NT2/D1 (cell line): ENCODE results near the gene GCN1.
A peak's percentile ranks its signal among the peaks of the same experiment; 100 is the strongest.
"Not testable (repeated sequence)": the region's sequence is repeated elsewhere in the genome, so short reads cannot be mapped to it uniquely, and the experiment has no call there.

ENCODE experiments used
- DNase-seq: peaks from one replicate; pipeline ENCODE4 v3.0.0-alpha.2; 2011; ENCODE audit warnings: low read depth, low spot score
- H3K27me3 ChIP-seq: 2 replicates; pipeline ENCODE4 v1.6.0; 2011; ENCODE audit warnings: mild to moderate bottlenecking; ENCODE audit not compliant: insufficient read length, insufficient read depth
- H3K36me3 ChIP-seq: 2 replicates; pipeline ENCODE4 v1.6.1; 2011; ENCODE audit warnings: mild to moderate bottlenecking, low read length, mixed read lengths; ENCODE audit not compliant: insufficient read depth, insufficient read length
- H3K4me1 ChIP-seq: 2 replicates; pipeline ENCODE4 v1.5.1; 2011; ENCODE audit not compliant: insufficient read depth, insufficient read length
- H3K4me3 ChIP-seq: 2 replicates; pipeline ENCODE4 v1.5.1; 2011; ENCODE audit warnings: low read depth; ENCODE audit not compliant: insufficient read length
- H3K9ac ChIP-seq: 2 replicates; pipeline ENCODE4 v1.6.0; 2011; ENCODE audit warnings: low read depth; ENCODE audit not compliant: insufficient read length
- H3K9me3 ChIP-seq: 2 replicates; pipeline ENCODE4 v1.5.1; 2011; ENCODE audit warnings: mild to moderate bottlenecking, low read length; ENCODE audit not compliant: insufficient read depth
- SUZ12 ChIP-seq: IDR thresholded peaks from 2 replicates; pipeline ENCODE4 v1.6.1; 2011; ENCODE audit not compliant: insufficient read length, insufficient read depth; ENCODE audit errors: extremely low read depth
- YY1 ChIP-seq: IDR thresholded peaks from 2 replicates; pipeline ENCODE4 v1.6.1; 2011; ENCODE audit not compliant: insufficient read length, insufficient read depth
- ZNF274 ChIP-seq: IDR thresholded peaks from 2 replicates; pipeline ENCODE4 v1.6.1; 2011; ENCODE audit warnings: mild to moderate bottlenecking, low read depth, low read length

GCN1 gene

GRCh38 chr12:120214626-120215356 lies 20.3 kb upstream of the GCN1 start:
- Histone ChIP-seq H3K9ac (peak overlapping the region; percentile 39), H3K27me3 (no peaks in the 10 kb centered on the region), H3K36me3 (peaks cover 91% of the 10 kb centered on the region), H3K4me1 (peaks cover 21% of the 10 kb centered on the region), H3K4me3 (no peak overlapping the region), H3K9me3 (no peaks in the 10 kb centered on the region)
- no peak for TF ChIP-seq ZNF274
- no peak for TF ChIP-seq YY1
- TF ChIP-seq SUZ12, result no peak
- no peak for DNase-seq

- TF ChIP-seq SUZ12, result no peak
- TF ChIP-seq ZNF274, result no peak
- no peak for TF ChIP-seq YY1
- peaks cover 19% of the 10 kb centered on the region for H3K4me1 ChIP-seq
- H3K9me3 ChIP-seq, result no peaks in the 10 kb centered on the region
- H3K4me3 ChIP-seq, result no peak overlapping the region
- H3K36me3 ChIP-seq, result peaks cover 85% of the 10 kb centered on the region
- no peaks in the 10 kb centered on the region for H3K27me3 ChIP-seq
- no peak for DNase-seq
- no peak overlapping the region for H3K9ac ChIP-seq
These were observed 19.2 kb upstream of the GCN1 start for GRCh38 chr12:120213758-120214157.

DNA sequence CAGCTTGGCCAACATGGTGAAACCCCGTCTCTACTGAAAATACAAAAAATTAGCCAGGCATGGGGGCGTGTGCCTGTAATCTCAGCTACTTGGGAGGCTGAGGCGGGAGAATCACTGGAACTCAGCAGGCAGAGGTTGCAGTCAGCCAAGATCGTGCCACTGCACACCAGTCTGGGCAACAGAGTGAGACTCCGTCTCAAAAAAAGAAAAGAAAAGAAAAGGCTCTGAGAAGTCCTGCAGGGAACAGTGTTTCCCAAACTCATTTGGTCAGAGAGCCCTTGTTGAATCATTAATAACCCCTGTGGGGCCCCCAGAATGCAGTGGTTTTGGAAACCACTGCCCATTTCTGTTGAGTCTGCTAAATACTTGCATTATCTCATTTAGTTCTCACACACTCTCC lies 18.7 kb upstream of the GCN1 start:
- H3K4me1 ChIP-seq, result peaks cover 19% of the 10 kb centered on the region
- not testable (repeated sequence) for H3K27me3 ChIP-seq, H3K4me3 ChIP-seq

DNA sequence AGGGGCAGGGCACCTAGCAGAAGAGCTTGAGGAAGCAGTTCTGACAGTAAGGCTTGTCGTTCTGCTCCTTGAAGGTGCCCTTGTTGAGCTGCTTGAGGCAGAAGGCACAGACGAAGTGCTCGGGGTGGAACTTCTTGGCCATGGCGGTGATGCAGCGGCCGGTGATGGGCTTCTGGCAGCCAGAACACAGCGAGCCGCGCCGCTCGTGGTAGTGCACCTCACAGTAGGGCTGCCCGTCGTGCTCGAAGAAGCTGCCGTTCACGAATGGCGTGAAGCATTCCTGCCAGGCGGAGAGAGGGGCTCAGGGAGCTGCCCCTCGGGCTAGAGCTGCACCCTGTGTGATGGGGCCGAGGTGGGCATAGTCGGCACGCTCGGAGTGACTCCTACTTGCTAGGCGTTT lies 17.8 kb upstream of the GCN1 start:
- Histone ChIP-seq H3K9ac (no peak overlapping the region), H3K9me3 (no peaks in the 10 kb centered on the region), H3K36me3 (peaks cover 89% of the 10 kb centered on the region), H3K27me3 (no peaks in the 10 kb centered on the region), H3K4me1 (peaks cover 19% of the 10 kb centered on the region), H3K4me3 (no peak overlapping the region)
- TF ChIP-seq YY1 (no peak), SUZ12 (no peak), ZNF274 (no peak)
- no peak for DNase-seq

More for the DNA sequence above, 18.7 kb upstream of the GCN1 start:
- not testable (repeated sequence) for H3K9me3 ChIP-seq, DNase-seq, H3K9ac ChIP-seq
- H3K36me3 ChIP-seq, result peaks cover 85% of the 10 kb centered on the region

DNA sequence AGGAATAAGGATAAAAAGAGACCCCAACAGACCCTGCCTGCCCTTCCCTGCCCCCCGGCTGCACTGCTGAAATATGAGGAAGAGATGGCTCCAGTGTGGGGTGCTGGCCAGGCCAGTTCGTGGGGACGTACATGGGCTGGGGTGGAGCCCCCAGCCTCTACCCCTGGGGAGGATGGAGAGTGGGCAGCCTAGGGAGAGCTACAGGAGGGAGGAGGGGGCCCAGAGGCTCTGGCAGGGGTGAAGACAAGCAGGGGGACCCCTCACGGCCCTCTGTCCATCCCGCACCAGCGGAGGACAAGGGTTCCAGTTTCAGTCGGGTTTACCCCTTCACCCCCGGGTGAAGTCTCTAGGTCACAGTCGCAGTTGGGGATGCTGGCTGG lies 17.4 kb upstream of the GCN1 start:
- Histone ChIP-seq H3K9me3 (no peaks in the 10 kb centered on the region), H3K4me3 (no peak overlapping the region), H3K4me1 (peaks cover 14% of the 10 kb centered on the region), H3K27me3 (no peaks in the 10 kb centered on the region), H3K36me3 (peaks cover 88% of the 10 kb centered on the region), H3K9ac (no peak overlapping the region)
- TF ChIP-seq SUZ12, result no peak
- no peak for TF ChIP-seq ZNF274
- no peak for TF ChIP-seq YY1
- no peak for DNase-seq

GRCh38 chr12:120211243-120211903 lies 16.9 kb upstream of the GCN1 start:
- H3K36me3 ChIP-seq, result peaks cover 88% of the 10 kb centered on the region
- H3K4me3 ChIP-seq, result no peak overlapping the region
- H3K27me3 ChIP-seq, result no peaks in the 10 kb centered on the region
- peaks cover 9% of the 10 kb centered on the region for H3K4me1 ChIP-seq
- no peak overlapping the region for H3K9ac ChIP-seq
- DNase-seq, result no peak
- TF ChIP-seq YY1 (no peak), SUZ12 (no peak), ZNF274 (no peak)
- H3K9me3 ChIP-seq, result no peaks in the 10 kb centered on the region

GRCh38 chr12:120209851-120210250 lies 15.3 kb upstream of the GCN1 start:
- H3K9ac ChIP-seq, result no peak overlapping the region
- H3K36me3 ChIP-seq, result peaks cover 80% of the 10 kb centered on the region

More at GRCh38 chr12:120209851-120210250, 15.3 kb upstream of the GCN1 start:
- Histone ChIP-seq H3K4me1 (peaks cover 2% of the 10 kb centered on the region), H3K9me3 (no peaks in the 10 kb centered on the region), H3K27me3 (no peaks in the 10 kb centered on the region), H3K4me3 (no peak overlapping the region)
- no peak for TF ChIP-seq YY1
- no peak for TF ChIP-seq SUZ12
- no peak for TF ChIP-seq ZNF274
- no peak for DNase-seq
